NCI-H526 (cell line): ENCODE results near the gene CDADC1.
A peak's percentile ranks its signal among the peaks of the same experiment; 100 is the strongest.

Experiments used
- DNase-seq, 2 experiments: peaks; one replicate each; lab custom pipeline; 2025; lab: John Stamatoyannopoulos, UW

Gene CDADC1

DNA sequence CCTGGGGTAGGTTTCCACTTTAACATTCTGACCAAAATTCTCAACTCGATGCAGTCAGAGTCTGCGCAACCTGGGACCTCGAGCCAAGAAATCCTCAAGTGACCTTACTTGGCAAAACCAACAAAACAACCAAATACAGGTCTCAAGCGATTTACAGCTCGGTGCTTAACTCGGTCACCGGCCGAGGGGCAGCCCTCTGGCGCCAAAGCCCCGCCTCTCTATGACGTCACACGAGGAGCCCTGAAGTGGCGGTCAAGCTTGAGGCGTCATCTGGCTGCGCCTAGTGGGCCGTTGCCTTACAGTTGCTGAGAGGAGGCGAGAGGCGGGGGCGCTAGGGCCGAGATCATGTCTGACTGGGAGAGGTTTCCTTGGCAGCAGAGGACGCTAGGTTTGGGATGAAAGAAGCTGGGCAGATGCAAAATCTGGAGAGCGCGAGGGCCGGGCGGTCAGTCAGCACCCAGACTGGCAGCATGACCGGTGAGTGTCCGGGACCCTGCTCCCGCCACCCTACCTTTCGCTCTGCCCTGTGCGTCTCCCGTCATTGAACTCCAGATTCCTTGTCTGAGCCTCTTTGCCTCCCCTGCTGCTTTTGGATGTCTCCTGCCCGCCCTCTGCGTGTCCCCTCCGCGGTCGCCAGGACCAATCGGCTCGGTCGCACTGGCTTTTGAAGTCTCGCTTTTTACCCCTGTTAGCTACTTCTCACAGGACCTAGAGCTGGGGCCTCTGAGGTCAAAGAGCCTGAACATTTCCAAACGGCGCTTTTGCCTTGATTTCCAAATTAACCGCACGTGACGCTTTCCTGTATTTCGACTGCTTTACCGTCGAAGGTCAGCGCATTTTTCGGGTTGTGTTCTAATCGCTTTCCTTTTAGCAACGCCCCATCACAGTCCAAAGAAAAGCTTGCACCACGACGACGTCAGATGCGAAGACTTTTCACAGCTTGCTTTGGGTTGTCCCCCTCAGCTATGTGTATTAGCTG lies at the start of gene CDADC1:
Gene CDADC1 (plus strand): TSS at position 283 of the 979 bp plus-strand sequence. CDS start 113 bp downstream, at position 396.
- DNase-seq: peak; percentile 93 to 98

DNA sequence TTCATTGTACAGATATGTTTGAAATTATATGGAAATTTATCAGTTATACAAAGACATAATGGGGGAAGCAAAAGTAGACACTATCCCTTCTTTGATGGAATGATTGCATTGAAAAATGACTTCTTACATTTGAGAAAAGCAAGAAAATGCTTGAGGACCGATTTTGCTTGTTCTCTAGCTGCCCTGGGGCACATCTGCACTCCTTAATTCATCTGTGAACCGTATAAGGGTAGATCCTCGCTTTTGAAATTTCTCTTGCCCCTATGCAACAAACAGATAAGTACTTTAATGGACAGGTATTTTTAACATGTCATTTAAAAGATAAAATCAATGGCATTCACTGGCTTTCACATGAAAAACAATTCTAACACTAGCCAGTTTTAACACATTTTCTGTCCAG lies 41.1 kb upstream of the CDADC1 start:
- DNase-seq: no peak

DNA sequence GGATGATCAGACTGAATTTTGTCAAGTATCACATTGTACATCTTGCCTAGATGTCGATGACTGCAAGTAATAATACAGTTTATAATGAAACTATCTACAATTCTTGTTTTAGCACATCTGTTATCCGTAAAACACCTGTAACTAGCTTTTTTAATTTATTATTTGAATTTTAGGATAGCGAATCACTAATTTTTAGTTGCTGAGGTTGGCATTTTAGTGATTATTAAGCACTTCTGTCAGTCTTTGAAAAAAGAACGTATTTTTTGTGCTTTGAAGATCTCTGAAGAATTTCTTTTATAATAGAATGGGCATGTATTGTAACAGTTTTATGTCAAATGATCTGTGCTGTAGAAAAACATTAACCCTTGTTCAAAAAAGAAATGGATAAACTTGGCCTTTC lies 39.1 kb upstream of the CDADC1 start:
- DNase-seq: no peak

DNA sequence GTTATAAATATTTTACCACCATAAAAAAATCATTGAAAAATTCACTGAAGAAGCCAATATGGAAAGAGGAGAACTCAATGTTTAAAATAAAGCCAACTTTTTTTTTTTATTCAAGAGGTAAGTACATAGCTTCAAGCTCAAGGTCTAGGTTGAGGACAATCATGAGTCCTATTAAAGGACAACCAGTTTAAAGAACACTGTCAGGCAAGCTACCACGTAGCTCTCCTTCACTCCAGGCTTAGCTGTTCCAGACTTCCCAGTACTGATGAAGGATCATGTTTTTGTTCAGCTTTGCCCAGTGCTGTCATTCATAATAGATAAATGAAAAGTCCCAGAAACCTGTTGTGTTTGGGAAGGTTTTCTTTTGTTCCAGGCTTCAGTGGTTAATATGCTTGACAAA lies 37.6 kb upstream of the CDADC1 start:
- no peak for DNase-seq

DNA sequence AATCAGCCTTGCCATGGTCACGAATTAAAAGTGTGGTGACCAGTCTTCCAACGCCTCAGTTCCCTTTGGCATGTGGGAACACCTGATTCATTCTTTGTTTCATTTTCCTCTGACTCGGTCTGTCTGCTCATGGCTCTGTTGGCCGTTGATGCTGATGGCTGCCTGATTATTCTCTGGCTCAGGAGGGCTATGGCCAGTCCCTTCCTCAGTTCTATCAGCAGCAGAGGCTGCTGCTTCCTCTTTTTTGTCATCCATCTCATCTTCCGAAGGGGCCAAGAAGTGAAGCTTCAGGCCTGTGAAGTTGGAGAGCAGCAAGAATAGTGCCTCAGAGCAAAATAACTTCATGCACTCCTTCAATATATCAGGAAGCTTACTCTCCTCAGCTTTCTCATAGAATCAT lies 37.1 kb upstream of the CDADC1 start:
- no peak for DNase-seq

DNA sequence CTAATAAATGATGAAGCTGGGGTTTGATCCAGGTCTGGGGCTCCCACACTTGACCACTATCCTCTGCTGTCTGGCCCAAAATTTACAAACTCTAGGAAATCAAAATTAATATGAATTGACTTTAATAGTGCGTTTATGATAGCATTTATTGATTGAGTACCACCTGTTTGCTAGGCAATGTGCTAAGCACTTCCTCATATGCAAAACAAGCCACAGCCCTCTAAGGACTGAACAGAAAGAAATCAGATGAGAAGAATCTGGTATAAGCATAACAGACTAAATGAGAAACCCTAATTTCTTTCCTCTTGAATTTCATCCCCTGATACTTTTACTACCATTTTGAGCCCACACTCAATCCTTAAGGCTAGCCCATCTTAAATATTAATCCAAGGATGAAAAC lies 34.2 kb upstream of the CDADC1 start:
- DNase-seq: peak in 1 of 2 experiments; percentile 28

DNA sequence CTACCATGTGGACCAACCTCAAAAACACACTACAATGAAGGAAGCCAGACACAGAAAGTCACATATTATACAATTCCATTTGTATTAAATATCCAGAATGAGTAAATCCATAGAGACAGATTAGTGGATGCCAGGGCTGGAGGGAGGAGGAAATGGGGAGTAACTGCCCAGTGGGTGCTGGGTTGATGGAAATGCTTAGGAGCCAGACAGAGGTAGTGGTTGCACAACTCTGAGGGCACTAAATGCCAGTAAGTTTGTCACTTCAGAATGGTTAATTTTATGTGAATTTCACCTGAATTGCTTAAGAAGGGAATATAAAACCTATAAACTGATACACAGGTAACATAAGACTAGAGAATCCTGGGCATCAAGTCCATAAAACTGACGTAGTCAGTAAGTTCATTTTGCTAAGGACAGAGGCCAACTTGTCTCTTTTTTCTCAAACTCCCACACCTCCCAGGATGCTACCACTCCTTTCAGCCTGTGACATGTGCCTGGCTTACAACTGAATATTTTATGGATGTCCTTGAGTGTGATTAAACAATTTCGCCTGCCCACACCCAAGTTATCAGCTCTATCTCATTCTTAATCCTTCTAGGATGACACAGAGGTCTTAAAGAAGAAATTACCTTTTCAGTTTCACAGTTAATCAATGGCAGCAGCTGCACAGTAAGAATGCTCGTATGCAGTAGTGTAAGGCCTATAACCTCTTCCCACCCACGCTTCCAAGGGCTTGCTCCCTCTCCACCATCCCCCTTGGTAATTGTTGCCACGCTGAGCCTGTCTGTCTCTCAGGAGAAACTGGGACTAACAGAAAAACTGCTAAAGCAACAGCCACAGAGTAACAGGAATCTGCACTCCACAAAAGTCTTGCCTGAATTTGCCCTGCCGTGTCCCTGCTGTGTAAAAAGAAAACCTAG lies 33.5 kb upstream of the CDADC1 start:
- no peak for DNase-seq

DNA sequence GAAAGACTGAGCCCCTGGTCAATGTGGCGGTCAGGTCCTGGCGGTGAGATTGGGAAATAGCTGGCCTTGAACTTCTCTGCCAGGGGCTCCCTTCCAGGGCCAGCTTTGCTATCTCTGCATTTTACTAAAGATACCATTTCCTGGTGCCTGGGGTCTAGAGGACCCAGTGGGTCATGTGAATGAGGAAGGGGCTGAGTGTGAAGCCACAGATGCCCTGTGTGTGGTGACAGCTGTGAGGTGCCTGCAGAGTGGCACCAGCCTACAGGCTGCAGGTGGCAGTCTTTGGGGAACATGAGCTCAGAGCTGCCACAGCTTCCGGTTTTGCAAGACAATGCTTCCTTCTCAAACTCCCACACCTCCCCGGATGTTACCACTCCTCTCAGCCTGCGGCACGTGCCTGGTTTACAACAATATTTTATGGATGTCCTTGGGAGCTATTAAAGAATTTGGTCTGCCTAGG lies 32.8 kb upstream of the CDADC1 start:
- peak in 1 of 2 experiments; percentile 42 for DNase-seq

DNA sequence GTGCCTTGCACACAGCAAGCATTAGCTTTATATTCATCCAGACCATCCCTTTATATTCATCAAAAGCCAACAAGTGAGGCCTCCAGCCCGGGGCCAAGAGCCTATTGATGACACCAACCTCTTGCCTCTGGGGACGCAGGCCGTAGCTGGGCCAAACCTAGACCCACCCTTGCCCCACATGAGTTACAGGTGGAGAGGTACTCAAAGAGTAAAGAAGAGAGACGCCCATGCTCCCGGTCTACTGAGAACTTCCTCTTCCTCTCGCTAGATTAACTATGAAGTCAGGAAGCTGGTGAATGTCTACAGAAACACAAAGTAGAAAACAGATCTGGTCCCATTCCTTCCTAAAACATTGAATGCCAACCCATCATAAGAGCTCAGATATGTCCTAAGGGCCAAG lies 31.4 kb upstream of the CDADC1 start:
- DNase-seq: no peak

DNA sequence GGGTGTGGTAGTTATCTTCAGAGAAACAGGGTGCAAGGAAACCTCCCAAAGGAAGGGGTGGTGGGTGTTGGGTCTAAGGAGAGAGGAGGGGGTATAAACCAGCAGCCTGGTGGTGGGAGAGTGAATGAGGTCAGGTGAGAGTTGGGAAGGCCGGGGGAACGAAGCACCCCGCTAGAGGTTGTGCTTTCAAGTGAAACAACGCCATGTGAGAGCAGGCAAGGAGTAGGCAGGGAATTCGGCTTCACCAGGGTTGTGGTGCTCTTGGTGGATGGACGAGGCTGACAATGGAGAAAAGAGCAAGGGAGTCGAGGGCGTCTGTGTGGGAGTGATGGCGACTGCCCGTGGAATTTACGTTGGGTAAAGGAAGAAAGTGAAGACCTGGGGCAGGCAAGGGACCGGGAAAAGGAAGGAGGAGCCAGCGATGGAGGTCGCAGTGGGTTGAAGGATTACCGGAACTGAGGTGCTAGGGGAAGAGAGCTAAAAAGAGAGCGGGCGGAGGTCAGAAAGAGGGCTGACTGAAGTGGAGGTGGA lies 29.7 kb upstream of the CDADC1 start:
- no peak for DNase-seq

DNA sequence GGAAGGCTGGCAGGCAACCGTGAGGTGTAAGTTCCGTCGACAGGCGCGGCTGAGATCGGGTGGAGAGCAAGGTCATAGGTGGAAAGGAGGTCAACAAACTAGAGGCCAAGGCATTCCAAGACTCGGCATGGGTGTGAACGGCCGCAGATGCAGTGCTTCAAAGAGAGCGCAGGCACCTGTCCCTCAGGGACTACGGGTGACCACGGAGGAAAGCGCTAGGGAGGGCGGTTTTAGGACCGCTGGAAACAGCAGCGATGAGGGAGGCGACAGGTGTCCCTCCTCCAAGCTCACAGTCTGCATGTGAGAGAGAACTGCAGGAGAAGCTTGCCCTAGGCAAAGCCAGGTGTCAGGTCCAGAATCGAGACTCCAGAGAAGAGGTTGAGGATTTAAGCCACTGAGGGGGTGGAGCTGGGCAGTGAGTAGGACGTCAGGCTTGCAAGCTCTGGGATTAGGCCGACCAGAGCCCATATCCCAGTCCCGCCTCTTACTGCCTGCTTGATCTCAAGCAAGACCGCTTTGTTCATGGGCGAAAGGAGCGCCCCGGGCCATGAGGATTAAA lies 29.2 kb upstream of the CDADC1 start:
- peak in 1 of 2 experiments; percentile 11 for DNase-seq

DNA sequence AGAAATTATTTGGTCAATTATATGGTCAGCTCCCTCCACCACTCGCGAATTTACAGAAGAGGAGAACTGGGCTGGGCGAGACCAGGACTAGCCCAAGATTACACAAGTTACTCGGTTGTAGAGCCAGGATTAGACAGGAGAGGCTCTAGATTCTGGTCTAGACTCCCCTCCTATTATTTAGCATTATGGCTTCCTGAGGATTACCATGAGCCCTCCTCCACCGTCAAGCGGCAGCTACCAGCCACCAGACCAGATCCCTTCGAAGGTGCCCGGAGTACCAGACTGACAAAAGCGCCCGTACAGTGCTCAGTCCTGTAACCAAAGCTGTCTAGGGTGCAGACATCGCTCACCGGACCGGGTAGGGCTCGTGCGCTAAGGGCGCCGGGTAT lies 28.1 kb upstream of the CDADC1 start:
- no peak for DNase-seq

DNA sequence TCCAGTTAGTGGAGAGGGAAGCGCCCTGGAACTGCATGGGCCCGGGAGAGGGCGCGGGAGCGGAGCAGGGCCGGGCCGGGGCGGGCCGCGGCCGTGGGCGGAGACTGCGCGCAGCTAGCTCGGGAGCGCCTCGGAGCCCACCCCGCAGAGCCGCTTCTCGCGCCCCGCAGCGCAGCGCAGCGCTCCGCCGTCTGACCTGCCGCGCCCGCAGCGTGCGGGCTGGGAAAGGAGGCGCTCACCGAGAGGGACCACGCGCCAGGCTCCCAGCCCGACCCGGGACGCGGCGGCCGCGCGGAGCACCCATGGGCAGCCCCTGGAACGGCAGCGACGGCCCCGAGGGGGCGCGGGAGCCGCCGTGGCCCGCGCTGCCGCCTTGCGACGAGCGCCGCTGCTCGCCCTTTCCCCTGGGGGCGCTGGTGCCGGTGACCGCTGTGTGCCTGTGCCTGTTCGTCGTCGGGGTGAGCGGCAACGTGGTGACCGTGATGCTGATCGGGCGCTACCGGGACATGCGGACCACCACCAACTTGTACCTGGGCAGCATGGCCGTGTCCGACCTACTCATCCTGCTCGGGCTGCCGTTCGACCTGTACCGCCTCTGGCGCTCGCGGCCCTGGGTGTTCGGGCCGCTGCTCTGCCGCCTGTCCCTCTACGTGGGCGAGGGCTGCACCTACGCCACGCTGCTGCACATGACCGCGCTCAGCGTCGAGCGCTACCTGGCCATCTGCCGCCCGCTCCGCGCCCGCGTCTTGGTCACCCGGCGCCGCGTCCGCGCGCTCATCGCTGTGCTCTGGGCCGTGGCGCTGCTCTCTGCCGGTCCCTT lies 27.5 kb upstream of the CDADC1 start, which contains the start of gene MLNR:
Gene MLNR (plus strand): TSS at position 303 of the 820 bp plus-strand sequence. CDS start 0 bp downstream, at position 303.
- DNase-seq: peak; percentile 58 to 85

DNA sequence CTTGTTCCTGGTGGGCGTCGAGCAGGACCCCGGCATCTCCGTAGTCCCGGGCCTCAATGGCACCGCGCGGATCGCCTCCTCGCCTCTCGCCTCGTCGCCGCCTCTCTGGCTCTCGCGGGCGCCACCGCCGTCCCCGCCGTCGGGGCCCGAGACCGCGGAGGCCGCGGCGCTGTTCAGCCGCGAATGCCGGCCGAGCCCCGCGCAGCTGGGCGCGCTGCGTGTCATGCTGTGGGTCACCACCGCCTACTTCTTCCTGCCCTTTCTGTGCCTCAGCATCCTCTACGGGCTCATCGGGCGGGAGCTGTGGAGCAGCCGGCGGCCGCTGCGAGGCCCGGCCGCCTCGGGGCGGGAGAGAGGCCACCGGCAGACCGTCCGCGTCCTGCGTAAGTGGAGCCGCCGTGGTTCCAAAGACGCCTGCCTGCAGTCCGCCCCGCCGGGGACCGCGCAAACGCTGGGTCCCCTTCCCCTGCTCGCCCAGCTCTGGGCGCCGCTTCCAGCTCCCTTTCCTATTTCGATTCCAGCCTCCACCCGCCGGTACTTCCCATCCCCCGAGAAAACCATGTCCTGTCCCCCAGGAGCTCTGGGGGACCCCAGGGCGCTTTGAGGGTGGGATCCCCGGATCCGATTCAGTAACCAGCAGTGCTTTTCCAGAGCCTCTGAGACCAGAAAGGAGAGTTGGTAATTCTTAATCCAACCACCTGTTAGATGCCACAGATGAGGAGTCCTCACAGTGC lies 26.7 kb upstream of the CDADC1 start:
- DNase-seq: no peak

DNA sequence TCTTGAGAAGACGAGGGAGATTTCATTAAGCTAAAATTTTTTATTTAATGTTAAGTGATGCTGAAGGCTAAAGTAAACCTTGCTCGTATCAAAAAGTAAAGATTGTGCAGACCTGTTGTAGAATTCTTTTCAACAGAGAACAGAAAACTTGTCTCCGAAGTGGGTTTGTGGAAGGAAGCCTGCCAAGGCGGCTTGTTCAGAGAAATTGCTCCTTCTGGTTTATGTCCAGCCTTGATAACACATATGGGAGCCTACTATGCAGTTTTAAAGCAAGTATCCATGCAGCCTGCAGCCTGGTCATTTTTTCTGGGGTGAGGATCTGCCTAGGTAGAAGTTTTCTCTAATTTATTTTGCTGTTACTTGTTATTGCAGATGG lies 26.1 kb upstream of the CDADC1 start:
- no peak for DNase-seq

DNA sequence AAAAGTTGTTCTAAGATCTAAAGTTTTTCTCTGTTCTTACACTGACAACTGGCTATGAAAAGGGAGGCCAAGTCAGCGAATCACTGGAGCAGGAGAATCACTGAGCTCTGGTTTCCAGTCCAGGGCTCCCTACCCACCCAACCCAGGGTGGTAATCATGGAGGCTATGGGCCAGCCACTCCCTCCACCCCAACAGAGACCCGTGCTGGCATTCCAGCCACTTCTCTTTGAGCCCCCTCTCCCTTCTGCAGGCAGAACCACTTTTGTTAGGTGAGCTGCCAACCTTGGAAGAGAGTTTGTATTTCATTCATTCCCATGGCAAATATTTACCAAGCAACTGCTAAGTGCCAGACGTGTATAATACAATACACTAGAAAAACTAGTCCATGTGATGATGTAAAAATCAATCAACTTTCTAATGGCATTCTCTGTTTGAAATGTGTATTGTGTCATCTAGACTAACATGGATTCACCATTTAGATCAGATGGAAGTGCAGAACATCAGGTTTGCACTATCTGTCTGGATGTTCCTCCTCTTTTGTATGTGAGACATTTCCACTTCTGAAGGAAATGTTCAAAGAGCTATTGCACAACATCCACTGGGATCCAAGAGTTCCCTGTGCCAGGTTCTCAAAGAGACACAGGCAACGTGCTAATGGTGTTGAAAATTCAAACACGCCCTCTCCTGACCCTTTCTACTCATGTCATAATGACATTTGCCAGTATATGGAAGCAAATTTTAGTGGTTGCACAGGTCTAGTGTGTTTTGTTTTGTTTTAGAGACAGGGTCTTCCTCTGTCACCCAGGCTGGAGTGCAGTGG lies 22.3 kb upstream of the CDADC1 start:
- DNase-seq: no peak

DNA sequence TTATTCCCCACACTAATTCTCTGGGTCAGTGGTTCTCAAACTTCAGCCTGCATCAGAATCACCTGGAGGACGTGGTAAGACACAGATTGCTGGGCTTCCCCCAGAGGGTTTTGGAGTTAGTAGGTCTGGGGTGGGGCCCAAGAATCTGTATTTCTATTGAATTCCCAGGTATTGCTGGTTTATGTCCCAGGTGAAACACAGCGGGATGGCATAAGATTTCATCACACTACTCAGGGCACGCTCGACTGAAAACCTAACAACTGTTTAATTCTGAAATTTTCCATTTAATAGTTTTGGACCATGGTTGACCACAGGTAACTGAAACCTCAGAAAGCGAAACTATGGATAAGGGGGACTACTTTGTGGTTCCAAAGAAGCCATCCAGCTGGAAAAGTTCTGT lies 21.1 kb upstream of the CDADC1 start:
- no peak for DNase-seq

DNA sequence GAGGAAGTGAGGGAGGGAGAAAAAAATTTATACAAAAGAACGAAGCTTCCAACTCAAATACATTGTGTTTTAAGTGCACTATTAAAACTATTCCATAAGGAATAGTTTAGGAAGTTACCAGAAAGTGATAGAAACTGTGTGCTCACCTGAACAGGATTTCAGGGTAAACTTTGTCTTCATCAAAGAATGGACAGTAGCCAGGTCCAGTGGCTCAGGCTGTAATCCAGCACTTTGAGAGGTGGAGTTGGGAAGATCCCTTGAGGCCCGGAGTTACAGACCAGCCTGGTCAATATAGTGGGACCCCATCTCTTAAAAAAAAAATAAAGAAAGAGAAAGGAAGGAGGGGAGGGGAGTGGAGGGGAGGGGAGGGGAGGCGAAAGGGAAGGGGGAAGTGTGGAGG lies 13.0 kb upstream of the CDADC1 start:
- DNase-seq: no peak

DNA sequence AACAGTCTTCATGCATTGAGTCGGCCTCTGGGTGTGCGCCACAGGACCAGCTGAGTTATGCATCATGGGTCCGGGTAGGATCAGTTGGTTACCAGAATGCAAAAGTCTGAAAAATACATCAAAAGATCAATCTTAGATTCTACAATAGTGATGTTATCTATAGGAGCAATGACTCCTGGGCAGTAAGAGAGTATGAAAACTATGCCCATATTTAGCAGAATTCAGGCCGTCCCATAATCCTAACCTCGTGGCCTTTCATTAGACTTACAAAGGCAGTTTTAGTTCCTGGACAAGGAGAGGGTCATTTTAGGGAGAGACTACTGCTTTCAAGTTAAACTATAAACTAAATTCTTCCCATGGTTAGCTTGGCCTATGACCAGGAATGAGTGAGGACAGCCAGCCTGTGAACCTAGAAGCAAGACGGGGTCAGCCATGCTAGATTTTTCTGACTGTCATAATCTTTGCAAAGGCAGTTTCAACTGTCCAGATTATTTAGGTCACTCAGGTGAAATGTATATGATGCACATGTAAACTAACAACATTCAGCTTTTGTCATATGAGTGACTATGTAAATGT lies 11.8 kb upstream of the CDADC1 start:
- no peak for DNase-seq
